HL-60 (cell line): ENCODE measurements around the gene ASB3.
"Not testable (repeated sequence)": the region's sequence is repeated elsewhere in the genome, so short reads cannot be mapped to it uniquely, and the experiment has no call there.

Experiments used
- DNase-seq, 2 experiments: peaks; one replicate each; pipeline ENCODE4 v3.0.0-alpha.2; 2010 to 2020; ENCODE audit warnings: low read depth in 1 of 2, low spot score in 1 of 2
- H3K27ac ChIP-seq: fragments of 250-450 bp; sonication (Bioruptor Pico); replicated peaks from 2 replicates; pipeline ENCODE4 v1.5.1; 2020; ENCODE audit warnings: mild to moderate bottlenecking, moderate library complexity
- H3K27me3 ChIP-seq: fragments of 250-450 bp; sonication (Bioruptor Pico); 2 replicates; pipeline ENCODE4 v1.5.1; 2021; ENCODE audit warnings: mild to moderate bottlenecking, moderate library complexity; ENCODE audit not compliant: insufficient read depth, poor library complexity, severe bottlenecking
- H3K4me3 ChIP-seq: replicated peaks from 2 replicates; pipeline ENCODE4 v1.5.1; 2011; ENCODE audit warnings: mild to moderate bottlenecking, control low read depth, low read length; ENCODE audit not compliant: insufficient read depth
- CTCF ChIP-seq: IDR thresholded peaks from one replicate; pipeline ENCODE4 v1.5.1; 2011; ENCODE audit warnings: low read length, control low read depth, inconsistent platforms; ENCODE audit not compliant: insufficient read depth
- GABPA ChIP-seq: IDR thresholded peaks from 2 replicates; pipeline ENCODE4 v1.6.1; 2012; ENCODE audit warnings: low read depth
- POLR2AphosphoS5 ChIP-seq: IDR thresholded peaks from 2 replicates; pipeline ENCODE4 v1.6.1; 2012; ENCODE audit warnings: low read depth
- REST ChIP-seq: IDR thresholded peaks from 2 replicates; pipeline ENCODE4 v1.6.1; 2012; ENCODE audit warnings: low read depth; ENCODE audit not compliant: insufficient replicate concordance
- SPI1 ChIP-seq: IDR thresholded peaks from 2 replicates; pipeline ENCODE4 v1.6.1; 2012; ENCODE audit warnings: low read depth, mild to moderate bottlenecking, borderline replicate concordance

ASB3 gene

GRCh38 chr2:53668624-53669026 lies 118.1 kb downstream of the ASB3 start:
- TF ChIP-seq SPI1 (no peak), POLR2AphosphoS5 (no peak), CTCF (no peak), REST (no peak), GABPA (no peak)
- Histone ChIP-seq H3K4me3 (no peak overlapping the region), H3K27me3 (no peaks in the 10 kb centered on the region), H3K27ac (no peak overlapping the region)
- no peak for DNase-seq

- not testable (repeated sequence) for H3K27me3 ChIP-seq, H3K4me3 ChIP-seq, H3K27ac ChIP-seq, DNase-seq
Measured at GRCh38 chr2:53667130-53667529, 119.6 kb downstream of the ASB3 start.

- Histone ChIP-seq H3K4me3 (no peak overlapping the region), H3K27me3 (no peaks in the 10 kb centered on the region), H3K27ac (no peak overlapping the region)
- DNase-seq = no peak
- TF ChIP-seq SPI1 (no peak), POLR2AphosphoS5 (no peak), REST (no peak), GABPA (no peak), CTCF (no peak)
Measured at GRCh38 chr2:53660886-53661285, 125.9 kb downstream of the ASB3 start.

GRCh38 chr2:53658474-53658873 lies 128.3 kb downstream of the ASB3 start:
- H3K4me3 ChIP-seq, H3K27ac ChIP-seq, DNase-seq, H3K27me3 ChIP-seq: not testable (repeated sequence)

GRCh38 chr2:53655256-53655655 lies 131.5 kb downstream of the ASB3 start:
- DNase-seq = no peak
- TF ChIP-seq REST (no peak), GABPA (no peak), CTCF (no peak), SPI1 (no peak), POLR2AphosphoS5 (no peak)
- Histone ChIP-seq H3K27ac (no peak overlapping the region), H3K4me3 (no peak overlapping the region), H3K27me3 (no peaks in the 10 kb centered on the region)
